ENCODE results near the gene FITM1.

The FITM1 gene

DNA sequence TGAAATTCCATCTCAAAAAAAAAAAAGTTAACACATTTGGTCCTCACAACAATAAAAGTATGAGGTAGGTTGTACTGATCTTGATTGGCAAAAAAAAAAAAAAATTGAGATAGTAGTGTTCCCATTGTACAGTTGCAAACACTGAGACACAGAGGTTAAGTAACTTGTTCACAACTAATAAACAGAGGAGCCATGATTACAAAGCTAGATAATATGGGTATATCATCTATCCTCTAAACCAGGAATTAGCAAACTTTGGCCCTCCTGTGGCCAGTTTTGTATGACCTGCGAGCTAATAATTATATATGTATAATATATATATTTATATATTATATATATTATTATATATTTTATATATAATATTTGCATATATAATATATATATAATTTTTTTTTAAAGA, 3.3 kb downstream of the FITM1 start:
- Histone ChIP-seq H3K79me2 (no peaks in the 10 kb centered on the region), H3K36me3 (ENCODE audit: control insufficient read depth, insufficient read depth, low read length) (no peaks in the 10 kb centered on the region), H3K27me3 (ENCODE audit: control insufficient read depth, insufficient read depth, low read length) (no peaks in the 10 kb centered on the region), H3K9ac (no peak overlapping the region), H3K9me3 (ENCODE audit: control insufficient read depth, low read length) (no peaks in the 10 kb centered on the region), H2AFZ (no peak overlapping the region), H3K4me1 (peaks cover 4% of the 10 kb centered on the region), H3K27ac (no peak overlapping the region), H3K4me3 (ENCODE audit: low read depth, low read length) (no peak overlapping the region), H3K4me2 (ENCODE audit: low read length) (no peak overlapping the region)
- TF ChIP-seq, protein P1, sequence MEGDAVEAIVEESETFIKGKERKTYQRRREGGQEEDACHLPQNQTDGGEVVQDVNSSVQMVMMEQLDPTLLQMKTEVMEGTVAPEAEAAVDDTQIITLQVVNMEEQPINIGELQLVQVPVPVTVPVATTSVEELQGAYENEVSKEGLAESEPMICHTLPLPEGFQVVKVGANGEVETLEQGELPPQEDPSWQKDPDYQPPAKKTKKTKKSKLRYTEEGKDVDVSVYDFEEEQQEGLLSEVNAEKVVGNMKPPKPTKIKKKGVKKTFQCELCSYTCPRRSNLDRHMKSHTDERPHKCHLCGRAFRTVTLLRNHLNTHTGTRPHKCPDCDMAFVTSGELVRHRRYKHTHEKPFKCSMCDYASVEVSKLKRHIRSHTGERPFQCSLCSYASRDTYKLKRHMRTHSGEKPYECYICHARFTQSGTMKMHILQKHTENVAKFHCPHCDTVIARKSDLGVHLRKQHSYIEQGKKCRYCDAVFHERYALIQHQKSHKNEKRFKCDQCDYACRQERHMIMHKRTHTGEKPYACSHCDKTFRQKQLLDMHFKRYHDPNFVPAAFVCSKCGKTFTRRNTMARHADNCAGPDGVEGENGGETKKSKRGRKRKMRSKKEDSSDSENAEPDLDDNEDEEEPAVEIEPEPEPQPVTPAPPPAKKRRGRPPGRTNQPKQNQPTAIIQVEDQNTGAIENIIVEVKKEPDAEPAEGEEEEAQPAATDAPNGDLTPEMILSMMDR (IDR thresholded peaks at IDR 0.05) = no peak

DNA sequence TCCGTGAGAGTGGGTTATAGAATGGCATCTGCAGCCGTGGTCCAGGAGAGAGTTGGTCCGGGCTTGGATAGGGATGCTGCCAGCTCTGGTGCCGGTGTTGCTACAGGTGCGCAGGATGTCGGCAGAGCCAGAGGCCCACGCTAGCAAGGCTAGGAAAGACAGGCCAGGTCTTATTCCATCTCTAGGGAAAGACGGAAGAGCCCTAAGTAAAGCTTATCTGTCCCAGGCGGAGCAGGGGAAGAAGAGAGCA, 5.0 kb downstream of the FITM1 start:
- H3K79me2 ChIP-seq = peaks cover 4% of the 10 kb centered on the region
- peak overlapping the region; percentile 76 for H3K4me2 ChIP-seq (ENCODE audit: low read length)
- peaks cover 8% of the 10 kb centered on the region for H3K4me1 ChIP-seq
- H3K9ac ChIP-seq = no peak overlapping the region
- no peaks in the 10 kb centered on the region for H3K36me3 ChIP-seq (ENCODE audit: control insufficient read depth, insufficient read depth, low read length)
- TF ChIP-seq, protein P1 (IDR thresholded peaks at IDR 0.05) = no peak
- H3K4me3 ChIP-seq (ENCODE audit: low read depth, low read length) = peak overlapping the region; percentile 68
- H2AFZ ChIP-seq = peak overlapping the region; percentile 89
- H3K27ac ChIP-seq = peak overlapping the region; percentile 76
- H3K9me3 ChIP-seq (ENCODE audit: control insufficient read depth, low read length) = no peaks in the 10 kb centered on the region
- H3K27me3 ChIP-seq (ENCODE audit: control insufficient read depth, insufficient read depth, low read length) = no peaks in the 10 kb centered on the region

DNA sequence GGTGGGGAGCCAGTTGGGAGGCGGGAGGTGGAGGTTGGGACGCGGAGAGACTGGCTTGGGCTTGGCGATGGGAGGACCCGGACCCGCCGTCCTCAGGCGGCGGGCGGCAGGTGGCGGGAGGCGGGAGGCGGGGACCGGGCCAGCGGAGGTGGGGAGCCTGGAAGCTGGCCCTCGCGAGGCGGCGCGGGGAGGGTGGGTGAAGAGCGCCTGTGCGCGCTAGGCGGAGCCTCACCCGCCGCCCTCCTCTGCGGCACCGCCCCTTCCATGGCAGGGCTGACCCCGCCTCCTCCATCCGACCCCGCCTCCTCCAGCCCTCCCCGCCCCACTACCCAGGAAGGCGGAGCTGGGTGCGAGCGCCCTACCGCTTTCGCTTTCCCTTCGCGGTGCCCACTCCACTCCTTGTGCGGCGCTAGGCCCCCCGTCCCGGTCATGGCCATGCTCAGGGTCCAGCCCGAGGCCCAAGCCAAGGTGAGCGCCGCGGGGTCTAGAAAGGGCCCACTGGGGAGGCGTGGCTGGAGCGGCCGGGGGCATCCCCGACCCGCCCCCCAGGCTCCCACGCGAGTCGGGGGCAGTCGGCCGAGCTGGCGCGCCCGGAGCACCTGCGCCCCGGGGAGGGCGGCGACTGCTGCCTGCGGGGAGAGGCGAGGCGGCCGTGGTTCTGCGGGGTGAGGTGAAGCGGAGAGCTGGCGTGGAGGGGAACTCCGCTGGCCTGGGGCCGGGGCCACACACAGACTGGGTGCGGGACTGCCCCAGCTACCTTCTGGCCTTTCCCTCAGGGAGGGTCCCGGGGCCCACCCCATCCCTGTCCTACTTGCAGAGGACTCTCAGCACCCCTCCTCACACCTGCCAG, 5.6 kb downstream of the FITM1 start, which contains the start of gene PSME1:
PSME1 (plus strand) TSS at position 361 of the 850 bp plus-strand sequence; CDS start at position 430, 69 bp downstream.
- H3K36me3 ChIP-seq (ENCODE audit: control insufficient read depth, insufficient read depth, low read length) = no peaks in the 10 kb centered on the region
- peaks cover 8% of the 10 kb centered on the region for H3K4me1 ChIP-seq
- peak within 1 kb of the TSS; percentile 74 for H3K9ac ChIP-seq
- peak within 1 kb of the TSS; percentile 68 for H3K4me3 ChIP-seq (ENCODE audit: low read depth, low read length)
- no peaks in the 10 kb centered on the region for H3K27me3 ChIP-seq (ENCODE audit: control insufficient read depth, insufficient read depth, low read length)
- H3K79me2 ChIP-seq = peaks cover 4% of the 10 kb centered on the region
- peak within 1 kb of the TSS; percentile 76 for H3K27ac ChIP-seq
- TF ChIP-seq, protein P1 (IDR thresholded peaks at IDR 0.05) = no peak
- H3K9me3 ChIP-seq (ENCODE audit: control insufficient read depth, low read length) = no peaks in the 10 kb centered on the region
- H2AFZ ChIP-seq = peak within 1 kb of the TSS; percentile 89
- peak within 1 kb of the TSS; percentile 76 for H3K4me2 ChIP-seq (ENCODE audit: low read length)

DNA sequence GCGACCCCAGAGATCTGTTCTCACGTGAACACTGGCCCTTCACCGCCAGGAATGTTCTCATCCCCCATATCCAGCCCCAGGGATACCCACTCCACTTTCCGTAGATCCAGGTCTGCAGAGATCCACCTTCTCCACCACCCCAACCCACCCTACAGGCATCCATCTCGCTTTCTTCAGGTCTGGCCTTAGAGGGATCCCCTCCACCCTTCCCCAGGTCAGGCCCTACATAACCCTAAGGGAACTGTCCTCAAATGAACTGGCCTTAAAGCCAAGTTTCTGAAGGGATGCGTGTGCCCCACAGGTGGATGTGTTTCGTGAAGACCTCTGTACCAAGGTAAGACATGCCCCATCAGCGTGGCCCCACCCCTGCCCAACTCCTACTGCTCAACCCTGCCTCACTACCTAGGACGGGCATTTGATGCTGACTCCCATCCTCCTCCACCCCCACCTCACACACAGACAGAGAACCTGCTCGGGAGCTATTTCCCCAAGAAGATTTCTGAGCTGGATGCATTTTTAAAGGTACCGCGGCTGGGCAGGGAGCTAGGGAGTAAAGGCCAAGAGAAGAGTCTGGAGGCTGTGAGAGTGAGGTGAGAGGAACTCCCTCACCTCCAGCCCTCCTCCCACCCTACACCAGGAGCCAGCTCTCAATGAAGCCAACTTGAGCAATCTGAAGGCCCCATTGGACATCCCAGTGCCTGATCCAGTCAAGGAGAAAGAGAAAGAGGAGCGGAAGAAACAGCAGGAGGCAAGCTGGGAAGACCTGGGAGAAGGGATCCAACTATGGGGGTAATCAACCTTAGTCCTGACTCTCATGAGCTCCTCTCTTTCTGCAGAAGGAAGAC, 6.4 kb downstream of the FITM1 start:
- H3K27me3 ChIP-seq (ENCODE audit: control insufficient read depth, insufficient read depth, low read length) = no peaks in the 10 kb centered on the region
- peaks cover 8% of the 10 kb centered on the region for H3K4me1 ChIP-seq
- TF ChIP-seq, protein P1 (IDR thresholded peaks at IDR 0.05) = no peak
- peak overlapping the region; percentile 56 for H3K4me2 ChIP-seq (ENCODE audit: low read length)
- peak overlapping the region; percentile 68 for H3K4me3 ChIP-seq (ENCODE audit: low read depth, low read length)
- no peaks in the 10 kb centered on the region for H3K9me3 ChIP-seq (ENCODE audit: control insufficient read depth, low read length)
- H3K36me3 ChIP-seq (ENCODE audit: control insufficient read depth, insufficient read depth, low read length) = no peaks in the 10 kb centered on the region
- H3K27ac ChIP-seq = peak overlapping the region; percentile 76
- H3K79me2 ChIP-seq = peaks cover 4% of the 10 kb centered on the region
- peak overlapping the region; percentile 89 for H2AFZ ChIP-seq
- peak overlapping the region; percentile 74 for H3K9ac ChIP-seq
